Neutrophil (primary cell): Measurements from ENCODE around the gene TPPP3.

Experiments used
- H3K27ac ChIP-seq: fragments of 200-600 bp; sonication (generic); 2 replicates; pipeline ENCODE4 v1.5.1; 2016; ENCODE audit warnings: mild to moderate bottlenecking, moderate library complexity
- H3K27me3 ChIP-seq: fragments of 200-600 bp; sonication (generic); 2 replicates; pipeline ENCODE4 v1.6.0; 2016; ENCODE audit warnings: mild to moderate bottlenecking
- H3K36me3 ChIP-seq: fragments of 200-600 bp; sonication (generic); 2 replicates; pipeline ENCODE4 v1.5.1; 2017
- H3K4me1 ChIP-seq, 2 experiments: fragments of 200-600 bp in 1 of 2; sonication (generic) in 1 of 2; 1 replicate in 1 of 2; 2 replicates in 1 of 2; pipeline versions ENCODE4 v1.5.1 to v1.6.1; 2013 to 2016; ENCODE audit warnings: low read depth in 1 of 2, low read length in 1 of 2, mild to moderate bottlenecking in 1 of 2, moderate library complexity in 1 of 2; ENCODE audit not compliant: control insufficient read depth in 1 of 2, insufficient read depth in 1 of 2
- H3K4me3 ChIP-seq, 2 experiments: fragments of 200-600 bp in 1 of 2; sonication (generic) in 1 of 2; 1 replicate in 1 of 2; 2 replicates in 1 of 2; pipeline ENCODE4 v1.5.1; 2013 to 2016; ENCODE audit warnings: low read depth in 1 of 2, low read length in 1 of 2, mild to moderate bottlenecking in 1 of 2, moderate library complexity in 1 of 2
- H3K9me3 ChIP-seq: fragments of 200-600 bp; sonication (generic); 2 replicates; pipeline ENCODE4 v1.5.1; 2016
- CTCF ChIP-seq: fragments of 200-600 bp; sonication (generic); IDR thresholded peaks from 2 replicates; pipeline ENCODE4 v1.5.1; 2016; ENCODE audit warnings: antibody characterized with exemption

TPPP3 gene

GRCh38 chr16:67397036-67397801 is 3.9 kb upstream of the TPPP3 start:
- H3K4me3 ChIP-seq, result no peak overlapping the region
- no peak overlapping the region for H3K27ac ChIP-seq
- TF ChIP-seq CTCF, result no peak
- H3K36me3 ChIP-seq, result no peaks in the 10 kb centered on the region
- no peaks in the 10 kb centered on the region for H3K9me3 ChIP-seq
- H3K27me3 ChIP-seq, result peaks cover 68% of the 10 kb centered on the region
- H3K4me1 ChIP-seq, result peaks cover 26 to 30% of the 10 kb centered on the region in 2 experiments

- peaks cover 74% of the 10 kb centered on the region for H3K27me3 ChIP-seq
- no peak overlapping the region for H3K27ac ChIP-seq
- H3K4me3 ChIP-seq, result no peak overlapping the region
- H3K9me3 ChIP-seq, result no peaks in the 10 kb centered on the region
- no peak for TF ChIP-seq CTCF
- peaks cover 27 to 34% of the 10 kb centered on the region in 2 experiments for H3K4me1 ChIP-seq
- H3K36me3 ChIP-seq, result no peaks in the 10 kb centered on the region
Observed at GRCh38 chr16:67396159-67397035, 3.1 kb upstream of the TPPP3 start.

DNA sequence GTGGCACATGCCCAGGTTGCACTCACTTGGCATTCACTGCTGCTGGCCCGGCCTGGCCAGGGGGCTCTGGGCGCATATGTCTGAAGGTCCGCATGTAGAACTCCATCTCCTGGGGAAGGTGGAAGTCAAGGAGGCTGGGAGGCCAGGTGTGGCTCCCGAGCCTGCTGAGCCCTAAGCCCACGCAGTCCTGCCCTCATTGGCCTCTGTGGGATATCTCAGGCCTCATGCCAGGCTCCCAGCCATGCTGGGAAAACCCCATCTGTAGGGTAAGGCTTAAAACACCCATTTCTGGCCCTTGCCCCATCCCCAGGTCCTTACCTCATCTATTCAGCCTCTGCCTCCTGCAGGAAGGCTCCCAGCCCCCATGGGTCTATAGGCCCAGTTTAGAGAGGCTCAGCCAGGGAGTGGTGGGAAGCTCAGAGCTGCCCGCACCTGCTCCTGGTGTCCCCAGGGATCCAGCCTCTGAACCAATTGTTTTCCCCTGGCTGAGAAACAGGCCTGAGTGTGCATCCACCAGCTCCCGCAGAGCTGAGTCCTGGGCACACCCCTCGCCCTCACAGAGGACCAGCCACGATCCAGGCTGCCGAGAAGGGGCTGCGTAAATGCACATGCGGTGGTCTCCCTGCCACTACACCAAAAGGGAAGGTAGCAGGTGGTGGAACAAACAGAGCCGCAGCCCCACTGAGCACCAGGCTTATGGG is 2.3 kb upstream of the TPPP3 start:
- no peak overlapping the region for H3K4me3 ChIP-seq
- no peaks in the 10 kb centered on the region for H3K36me3 ChIP-seq
- no peak overlapping the region for H3K27ac ChIP-seq
- H3K27me3 ChIP-seq, result peaks cover 74% of the 10 kb centered on the region
- no peaks in the 10 kb centered on the region for H3K9me3 ChIP-seq
- TF ChIP-seq CTCF, result no peak
- peaks cover 35 to 42% of the 10 kb centered on the region in 2 experiments for H3K4me1 ChIP-seq

- Histone ChIP-seq H3K36me3 (no peaks in the 10 kb centered on the region), H3K4me3 (peak overlapping the region; percentile 31 to 49), H3K9me3 (no peaks in the 10 kb centered on the region), H3K27ac (no peak overlapping the region), H3K27me3 (peaks cover 74% of the 10 kb centered on the region), H3K4me1 (peaks cover 40 to 47% of the 10 kb centered on the region in 2 experiments)
- no peak for TF ChIP-seq CTCF
Observed at GRCh38 chr16:67395105-67395457, 1.8 kb upstream of the TPPP3 start.
